Mucosa of gallbladder (tissue), 1 donor: ENCODE results near the gene IL1RAPL1. TPM values are rescaled to one million over a fixed set of nuclear protein-coding genes. Genes with fewer than 3 reads are reported as not detected.

Source experiments
- DNase-seq: peaks from one replicate; pipeline ENCODE4 v3.0.0-alpha.2; 2020; ENCODE audit warnings: low spot score
- total RNA-seq: library from RNA; stranded (reverse); gene quantifications from one replicate; pipeline ENCODE4 v1.2.1, GENCODE V29; 2021
- donor health status: DM: no; HTN: no; CAD: no.

The IL1RAPL1 gene
- total RNA-seq, 1 donor from 2014 or later = 0.29 TPM

DNA sequence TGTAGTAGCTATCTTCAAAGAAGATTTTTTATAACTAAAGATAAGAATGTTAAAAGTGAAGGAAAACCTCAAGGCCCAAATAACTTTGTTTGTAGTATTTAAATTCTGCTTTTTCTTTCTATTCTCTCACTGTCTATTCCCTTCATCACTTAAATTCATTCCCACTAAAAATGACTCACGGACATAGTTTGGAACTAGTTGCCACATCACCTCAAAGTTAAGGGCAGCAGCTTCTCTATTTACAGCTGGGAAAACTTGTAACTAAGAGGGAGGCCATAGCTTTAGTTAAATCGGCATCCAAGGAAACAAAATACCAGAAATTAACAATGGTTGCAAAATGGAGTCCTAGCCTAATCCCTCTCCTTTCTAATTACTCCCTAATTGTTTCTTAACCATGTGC lies 1302.8 kb downstream of the IL1RAPL1 start:
- no peak for DNase-seq

GRCh38 chrX:29890646-29891200 lies 1303.5 kb downstream of the IL1RAPL1 start:
- no peak for DNase-seq

GRCh38 chrX:29902004-29902403 lies 1314.8 kb downstream of the IL1RAPL1 start:
- DNase-seq = no peak

DNA sequence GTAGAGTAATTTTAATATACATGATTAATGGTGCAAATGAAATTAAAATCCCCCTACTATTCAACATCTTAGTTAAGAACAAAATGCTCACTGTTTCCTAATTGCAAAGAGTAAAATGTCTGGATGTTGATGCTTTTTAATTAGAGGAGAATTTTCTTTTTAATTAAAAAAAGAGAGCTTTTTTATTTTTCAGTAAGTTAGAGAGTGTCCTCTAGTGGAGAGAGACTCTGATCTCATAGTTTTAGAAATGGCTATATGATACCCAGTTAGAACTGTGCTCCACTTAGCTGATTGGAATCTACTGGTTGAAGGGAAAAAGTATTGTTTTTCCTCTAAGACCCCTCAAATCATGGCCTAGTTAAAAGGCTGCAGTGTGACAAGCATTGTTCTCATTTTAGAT lies 1316.1 kb downstream of the IL1RAPL1 start:
- no peak for DNase-seq

DNA sequence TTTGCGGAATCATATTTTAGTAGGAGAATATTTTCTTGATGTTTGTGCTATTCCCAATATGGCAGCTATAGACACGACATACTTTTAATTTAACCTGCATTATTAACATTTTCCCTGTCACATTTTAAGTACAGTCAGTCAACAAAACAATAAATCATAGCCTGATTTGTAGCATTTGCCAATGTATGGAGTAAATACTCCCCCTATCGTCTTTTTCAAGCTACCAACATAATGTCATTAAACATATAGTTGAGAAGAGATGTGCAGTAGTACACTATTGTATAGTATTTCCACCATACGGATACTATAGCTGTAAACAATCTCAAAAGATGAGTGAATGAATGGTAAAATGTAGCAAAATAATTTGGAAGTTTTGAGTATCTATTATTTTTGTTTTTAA lies 1324.4 kb downstream of the IL1RAPL1 start:
- DNase-seq = no peak

- DNase-seq = no peak
Observed at GRCh38 chrX:29913647-29914046, 1326.4 kb downstream of the IL1RAPL1 start.

GRCh38 chrX:29922607-29923006 lies 1335.4 kb downstream of the IL1RAPL1 start:
- no peak for DNase-seq

GRCh38 chrX:29926056-29926455 lies 1338.8 kb downstream of the IL1RAPL1 start:
- no peak for DNase-seq

DNA sequence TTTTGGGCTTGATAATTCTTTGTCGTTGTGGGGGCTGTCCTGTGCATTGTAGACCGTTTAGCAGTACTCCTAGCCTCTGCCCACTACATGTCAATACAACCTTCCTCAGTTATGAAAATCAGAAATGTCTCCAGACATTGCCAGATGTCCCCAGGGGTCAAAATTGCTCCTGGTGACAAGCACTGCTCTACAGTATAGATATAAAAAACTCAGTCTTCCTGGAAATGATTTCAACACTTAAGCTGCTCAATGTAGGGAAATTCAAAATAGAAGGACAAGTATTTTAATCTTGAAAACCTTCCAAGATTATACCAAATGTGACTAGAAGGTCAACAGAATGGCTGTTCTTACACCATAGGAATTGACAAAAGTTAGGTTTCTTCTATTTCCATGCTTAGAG lies 1339.4 kb downstream of the IL1RAPL1 start:
- DNase-seq = no peak

DNA sequence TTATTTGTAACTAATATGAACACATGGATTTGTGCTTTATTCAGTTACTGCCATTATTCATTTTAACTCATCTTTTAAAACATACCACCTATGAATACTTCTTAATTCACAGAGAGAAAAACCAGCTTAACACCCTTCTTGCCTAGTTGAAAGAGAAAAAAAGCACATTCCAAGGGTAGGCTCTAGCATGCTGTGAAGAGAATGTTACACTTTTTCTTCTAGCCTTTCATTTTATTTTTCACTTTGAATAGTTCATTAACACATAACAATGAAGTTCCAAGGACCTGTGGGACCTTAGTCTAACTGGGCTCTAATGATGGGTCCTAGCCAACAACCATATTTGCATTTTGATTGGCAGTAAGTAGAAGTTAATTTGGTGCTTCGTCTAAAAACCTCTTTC lies 1348.2 kb downstream of the IL1RAPL1 start:
- DNase-seq = no peak

DNA sequence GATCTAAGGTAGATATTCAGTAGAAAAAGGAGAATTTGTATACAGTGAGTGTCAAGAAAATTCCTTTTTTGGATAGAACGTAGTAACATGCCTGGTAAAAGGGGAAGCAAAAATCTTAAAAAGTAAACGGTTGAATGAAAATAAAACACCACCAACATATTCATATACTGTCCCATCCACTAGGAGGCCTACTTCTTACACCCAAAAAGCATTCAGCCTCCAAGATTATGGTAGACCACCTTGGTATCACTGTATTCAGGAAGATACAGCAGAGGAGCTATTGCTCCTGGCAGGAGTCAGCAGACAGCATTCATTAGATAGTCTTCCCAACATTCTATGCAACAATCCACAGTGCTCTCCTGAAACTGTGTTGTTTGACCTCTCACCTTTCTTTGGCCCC lies 1353.5 kb downstream of the IL1RAPL1 start:
- DNase-seq = no peak

GRCh38 chrX:29941287-29941686 lies 1354.0 kb downstream of the IL1RAPL1 start:
- DNase-seq = no peak

DNA sequence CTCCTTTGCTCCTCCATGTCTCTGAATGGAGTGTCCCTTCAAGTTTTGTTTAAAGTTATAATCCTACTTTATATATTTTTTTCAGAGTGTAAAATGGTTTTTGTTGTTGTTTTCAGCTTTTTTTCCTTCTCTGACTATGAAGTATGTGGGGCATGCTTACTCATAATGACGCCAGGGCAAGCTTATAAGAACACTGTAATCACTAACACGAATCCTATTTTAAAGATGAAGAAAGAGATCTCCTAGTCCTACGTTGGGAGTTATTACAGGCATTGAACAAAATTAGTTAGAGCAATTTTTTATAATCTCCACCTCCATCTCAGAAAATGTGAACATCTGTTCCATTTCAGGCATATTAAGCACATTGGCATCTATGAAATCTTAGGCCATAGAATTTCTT lies 1360.0 kb downstream of the IL1RAPL1 start:
- no peak for DNase-seq

GRCh38 chrX:29948653-29949052 lies 1361.4 kb downstream of the IL1RAPL1 start:
- DNase-seq = no peak

- no peak for DNase-seq
Observed at GRCh38 chrX:29952016-29952415, 1364.8 kb downstream of the IL1RAPL1 start.

- DNase-seq = no peak
Observed at GRCh38 chrX:29962061-29962460, 1374.8 kb downstream of the IL1RAPL1 start.

- no peak for DNase-seq
Observed at GRCh38 chrX:29965634-29966033, 1378.4 kb downstream of the IL1RAPL1 start.

DNA sequence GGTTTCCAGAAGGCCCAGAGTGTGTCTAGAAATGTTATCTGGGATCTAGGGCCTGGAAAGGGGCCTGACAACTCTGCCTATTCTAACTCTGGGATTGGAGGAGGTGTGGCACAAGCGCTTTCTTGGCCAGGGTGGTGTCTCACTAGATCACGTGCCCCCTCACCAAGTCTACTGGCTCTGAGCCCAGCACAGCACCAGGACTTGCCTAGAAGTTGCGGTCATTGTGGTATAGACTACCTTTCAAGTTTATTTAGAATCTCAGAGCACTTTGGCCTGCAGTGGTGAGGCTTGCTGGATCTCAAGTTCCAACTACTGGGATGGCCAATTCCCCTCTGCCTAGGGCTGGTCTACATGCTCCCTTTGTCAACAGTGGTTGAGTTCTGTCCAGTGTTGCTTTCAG lies 1404.8 kb downstream of the IL1RAPL1 start:
- no peak for DNase-seq

GRCh38 chrX:30005813-30006212 lies 1418.6 kb downstream of the IL1RAPL1 start:
- no peak for DNase-seq
